Measurements from ENCODE around the gene UQCR11. TPM values are rescaled to one million over a fixed set of nuclear protein-coding genes. Genes with fewer than 3 reads are reported as not detected.
A peak's percentile ranks its signal among the peaks of the same experiment; 100 is the strongest.

The UQCR11 gene
- total RNA-seq, 2 experiments from 2014 or later, result 231 TPM

- POLR2A ChIA-PET, result interaction anchor here (2.5 kb wide), 1 partner anchor 20 kb away, joined by 6 read pairs; no protein-coding TSS in a partner anchor
- no peak for ATAC-seq
- peaks cover 3% of the 10 kb centered on the region for H3K27me3 Mint-ChIP-seq
Observed at GRCh38 chr19:1570836-1571235, 34.4 kb downstream of the UQCR11 start.

GRCh38 chr19:1569997-1570396 is 35.3 kb downstream of the UQCR11 start:
- ChIA-PET POLR2A (no interaction called here), CTCF (interaction anchor here (1.0 kb wide), 1 partner anchor 20 kb away, joined by 4 read pairs; no protein-coding TSS in a partner anchor)
- Mint-ChIP-seq H3K36me3 (ENCODE audit: low read depth) (no peaks in the 10 kb centered on the region), H3K4me3 (no peak overlapping the region), H3K27me3 (peaks cover 3% of the 10 kb centered on the region), H3K4me1 (ENCODE audit: low read depth) (peaks cover 5% of the 10 kb centered on the region), H3K9me3 (no peaks in the 10 kb centered on the region), H3K27ac (no peak overlapping the region)
- TF ChIP-seq CTCF (IDR thresholded peaks at IDR 0.05), result peak; percentile 57
- ATAC-seq (no peak), DNase-seq (no peak)
- intact Hi-C loops (cut with micrococcal nuclease), result no loop called here

More at GRCh38 chr19:1570836-1571235, 34.4 kb downstream of the UQCR11 start:
- CTCF ChIA-PET, result interaction anchor here (1.0 kb wide), 1 partner anchor 19 kb away, joined by 4 read pairs; no protein-coding TSS in a partner anchor
- no peak for DNase-seq
- Mint-ChIP-seq H3K4me1 (ENCODE audit: low read depth) (peaks cover 5% of the 10 kb centered on the region), H3K4me3 (no peak overlapping the region), H3K27ac (no peak overlapping the region), H3K36me3 (ENCODE audit: low read depth) (no peaks in the 10 kb centered on the region), H3K9me3 (no peaks in the 10 kb centered on the region)
- intact Hi-C loops (cut with micrococcal nuclease), result no loop called here
- no peak for TF ChIP-seq CTCF (IDR thresholded peaks at IDR 0.05)

- Mint-ChIP-seq H3K4me1 (ENCODE audit: low read depth) (peaks cover 5% of the 10 kb centered on the region), H3K9me3 (no peaks in the 10 kb centered on the region), H3K27me3 (peaks cover 3% of the 10 kb centered on the region), H3K27ac (no peak within 1 kb of the TSS), H3K4me3 (peak within 1 kb of the TSS; percentile 26), H3K36me3 (ENCODE audit: low read depth) (no peaks in the 10 kb centered on the region)
- ChIA-PET POLR2A (interaction anchor here (1.0 to 1.2 kb wide), 2 partner anchors 24 to 83 kb away, joined by 3 read pairs; partner anchors contain the start of gene MBD3), CTCF (interaction anchor here (0.6 kb wide), 1 partner anchor 842 kb away, joined by 4 read pairs; no protein-coding TSS in a partner anchor)
- peak; percentile 79 for DNase-seq
- peak; percentile 91 for ATAC-seq
- no peak for TF ChIP-seq CTCF (IDR thresholded peaks at IDR 0.05)
- intact Hi-C loops (cut with micrococcal nuclease), result no loop called here
Observed at GRCh38 chr19:1568320-1569019, 36.8 kb downstream of the UQCR11 start, which contains the start of gene MEX3D. Gene MEX3D, minus strand, starts transcription at chr19:1568325. Its CDS starts 267 bp downstream, at chr19:1568058.

- POLR2A ChIA-PET, result no interaction called here
- Mint-ChIP-seq H3K27me3 (peaks cover 3% of the 10 kb centered on the region), H3K36me3 (ENCODE audit: low read depth) (no peaks in the 10 kb centered on the region), H3K4me1 (ENCODE audit: low read depth) (peaks cover 5% of the 10 kb centered on the region), H3K9me3 (no peaks in the 10 kb centered on the region), H3K4me3 (no peak overlapping the region), H3K27ac (no peak overlapping the region)
- TF ChIP-seq CTCF (IDR thresholded peaks at IDR 0.05), result no peak
- intact Hi-C loops (cut with micrococcal nuclease), result no loop called here
- CTCF ChIA-PET, result interaction anchor here (0.6 kb wide), 1 partner anchor 842 kb away, joined by 4 read pairs; no protein-coding TSS in a partner anchor
- no peak for DNase-seq
- ATAC-seq, result peak; percentile 57
Observed at GRCh38 chr19:1567848-1568227, 37.4 kb downstream of the UQCR11 start.

Measured in activated CD8-positive, alpha-beta T cell treated with anti-CD3 and anti-CD28 coated beads for 36 hours (primary cell).